COR-L47 (cell line): Measurements from ENCODE around the gene PKP4.
"Not testable (repeated sequence)": the region's sequence is repeated elsewhere in the genome, so short reads cannot be mapped to it uniquely, and the experiment has no call there.

ENCODE experiments used
- DNase-seq: peaks from one replicate; lab custom pipeline; 2025; lab: John Stamatoyannopoulos, UW

The PKP4 gene

GRCh38 chr2:158464426-158465281 lies 7.9 kb downstream of the PKP4 start:
- DNase-seq, result peak; percentile 19

GRCh38 chr2:158467248-158467647 lies 10.5 kb downstream of the PKP4 start:
- DNase-seq, result no peak

GRCh38 chr2:158472829-158473228 lies 16.1 kb downstream of the PKP4 start:
- DNase-seq, result not testable (repeated sequence)

- not testable (repeated sequence) for DNase-seq
Observed at GRCh38 chr2:158473300-158473699, 16.5 kb downstream of the PKP4 start.

- DNase-seq, result no peak
Observed at GRCh38 chr2:158473719-158474392, 17.1 kb downstream of the PKP4 start.

- DNase-seq, result not testable (repeated sequence)
Observed at GRCh38 chr2:158474526-158475011, 17.8 kb downstream of the PKP4 start.

- DNase-seq, result peak; percentile 8
Observed at GRCh38 chr2:158477202-158477601, 20.4 kb downstream of the PKP4 start.

GRCh38 chr2:158478237-158478636 lies 21.5 kb downstream of the PKP4 start:
- DNase-seq, result no peak

- no peak for DNase-seq
Observed at GRCh38 chr2:158478816-158479215, 22.1 kb downstream of the PKP4 start.

GRCh38 chr2:158481116-158481515 lies 24.4 kb downstream of the PKP4 start:
- DNase-seq, result no peak

GRCh38 chr2:158482594-158482993 lies 25.8 kb downstream of the PKP4 start:
- DNase-seq, result no peak

GRCh38 chr2:158484892-158485556 lies 28.3 kb downstream of the PKP4 start:
- DNase-seq, result no peak

GRCh38 chr2:158486150-158486969 lies 29.6 kb downstream of the PKP4 start:
- no peak for DNase-seq

- no peak for DNase-seq
Observed at GRCh38 chr2:158486970-158487325, 30.2 kb downstream of the PKP4 start.

GRCh38 chr2:158487419-158487818 lies 30.7 kb downstream of the PKP4 start:
- no peak for DNase-seq

GRCh38 chr2:158488442-158489216 lies 31.9 kb downstream of the PKP4 start:
- no peak for DNase-seq

GRCh38 chr2:158489366-158490112 lies 32.8 kb downstream of the PKP4 start:
- DNase-seq, result no peak

GRCh38 chr2:158491072-158491471 lies 34.3 kb downstream of the PKP4 start:
- DNase-seq, result no peak

GRCh38 chr2:158493458-158493857 lies 36.7 kb downstream of the PKP4 start:
- no peak for DNase-seq

GRCh38 chr2:158495175-158495574 lies 38.4 kb downstream of the PKP4 start:
- no peak for DNase-seq
